HG02588 (cell line): ENCODE data around the gene KCTD12.
A peak's percentile ranks its signal among the peaks of the same experiment; 100 is the strongest.
"Not testable (repeated sequence)": the region's sequence is repeated elsewhere in the genome, so short reads cannot be mapped to it uniquely, and the experiment has no call there.

Source experiments
- ATAC-seq: cut with Tn5 transposase; IDR thresholded peaks from one replicate; pipeline ENCODE4 v1.9.1; 2021; ENCODE audit warnings: mild to moderate bottlenecking, moderate library complexity; ENCODE audit not compliant: unreplicated experiment

The KCTD12 gene

GRCh38 chr13:76886292-76887075 is at the start of gene KCTD12:
KCTD12 (minus strand) TSS chr13:76886405; CDS start chr13:76886148, 257 bp downstream.
- ATAC-seq: peak; percentile 72

DNA sequence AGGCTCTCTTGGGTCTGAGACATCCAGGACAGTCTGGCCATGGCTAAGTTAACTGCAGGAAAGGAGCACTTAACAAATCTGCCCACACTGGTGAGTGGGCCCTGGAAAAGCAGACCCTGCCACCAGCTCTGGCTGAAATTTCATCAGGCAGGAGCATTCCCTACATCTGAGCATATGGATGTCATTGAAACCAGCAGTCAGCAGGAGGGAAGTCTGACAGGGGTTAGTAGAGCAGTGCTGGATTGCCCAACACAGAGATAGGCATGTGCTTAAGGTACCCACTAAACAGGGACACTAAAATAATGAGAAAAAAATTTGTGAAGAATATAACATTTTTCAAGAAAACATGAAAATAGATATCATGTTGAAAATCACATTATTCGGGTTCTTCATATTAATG is 48.5 kb upstream of the KCTD12 start:
- ATAC-seq: no peak

- no peak for ATAC-seq
These were observed 45.9 kb upstream of the KCTD12 start for GRCh38 chr13:76932076-76932475.

DNA sequence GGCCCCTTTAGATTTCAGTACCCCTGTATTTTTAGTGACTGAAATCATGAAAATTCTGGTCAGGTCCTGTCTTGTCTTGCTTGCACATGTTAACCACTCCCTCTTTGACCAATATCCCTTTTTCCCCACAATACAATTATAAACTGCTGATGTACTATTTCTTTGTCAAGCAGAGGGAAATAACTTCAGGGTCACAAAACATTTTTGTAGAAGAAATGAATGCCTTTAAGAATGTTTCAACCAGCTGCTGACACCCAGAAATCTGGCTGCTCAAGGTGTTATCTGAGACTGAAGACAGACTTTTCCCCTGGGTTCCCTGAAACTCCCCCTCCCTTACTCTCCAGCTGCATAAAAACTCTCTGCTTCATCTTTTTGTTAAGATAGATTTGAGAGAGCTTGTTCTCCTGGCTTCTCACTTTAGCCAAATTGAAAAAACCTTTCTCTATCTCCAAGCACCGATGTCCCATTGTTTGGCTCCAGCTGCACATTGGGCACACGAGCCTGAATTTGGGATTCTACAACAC is 43.7 kb upstream of the KCTD12 start:
- no peak for ATAC-seq

DNA sequence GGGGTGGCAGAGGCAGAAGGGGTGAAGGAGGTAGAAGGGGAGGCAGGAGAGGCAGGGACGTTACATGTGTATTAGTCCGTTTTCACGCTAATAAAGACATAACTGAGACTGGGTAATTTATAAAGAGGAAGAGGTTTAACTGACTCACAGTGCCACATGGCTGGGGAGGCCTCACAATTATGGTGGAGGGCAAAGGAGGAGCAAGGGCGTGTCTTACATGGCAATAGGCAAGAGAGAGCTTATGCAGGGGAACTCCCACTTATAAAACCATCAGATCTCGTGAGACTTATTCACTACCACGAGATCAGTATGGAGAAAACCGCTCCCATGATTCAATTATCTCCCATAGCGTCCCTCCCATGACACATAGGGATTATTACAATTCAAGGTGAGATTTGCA is 43.1 kb upstream of the KCTD12 start:
- no peak for ATAC-seq

- ATAC-seq: no peak
These were observed 42.3 kb upstream of the KCTD12 start for GRCh38 chr13:76928456-76928855.

DNA sequence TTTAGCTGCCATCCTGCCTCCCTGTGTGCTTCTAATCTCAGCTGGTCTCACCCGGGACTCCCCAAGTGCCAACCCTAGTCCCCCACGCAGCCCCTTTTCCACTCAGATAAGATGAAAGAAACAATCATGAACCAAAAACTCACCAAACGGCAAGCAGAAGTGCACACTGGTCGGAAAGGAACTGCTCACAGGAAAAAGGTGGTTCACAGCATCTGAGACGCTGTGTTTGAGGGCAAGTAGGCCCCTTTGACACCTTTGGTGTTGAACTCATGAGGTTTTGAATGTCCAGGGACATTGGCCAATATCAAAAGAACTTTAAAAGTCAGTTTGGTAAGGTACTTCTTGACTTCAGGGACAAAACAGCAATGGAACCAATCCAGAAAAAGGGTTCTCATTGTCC is 41.8 kb upstream of the KCTD12 start:
- no peak for ATAC-seq

GRCh38 chr13:76925115-76925514 is 38.9 kb upstream of the KCTD12 start:
- no peak for ATAC-seq

GRCh38 chr13:76921516-76921915 is 35.3 kb upstream of the KCTD12 start:
- ATAC-seq: no peak

- not testable (repeated sequence) for ATAC-seq
These were observed 31.7 kb upstream of the KCTD12 start for GRCh38 chr13:76917755-76918481.

GRCh38 chr13:76917095-76917494 is 30.9 kb upstream of the KCTD12 start:
- no peak for ATAC-seq

GRCh38 chr13:76913898-76914297 is 27.7 kb upstream of the KCTD12 start:
- no peak for ATAC-seq

GRCh38 chr13:76912476-76912875 is 26.3 kb upstream of the KCTD12 start:
- ATAC-seq: no peak

DNA sequence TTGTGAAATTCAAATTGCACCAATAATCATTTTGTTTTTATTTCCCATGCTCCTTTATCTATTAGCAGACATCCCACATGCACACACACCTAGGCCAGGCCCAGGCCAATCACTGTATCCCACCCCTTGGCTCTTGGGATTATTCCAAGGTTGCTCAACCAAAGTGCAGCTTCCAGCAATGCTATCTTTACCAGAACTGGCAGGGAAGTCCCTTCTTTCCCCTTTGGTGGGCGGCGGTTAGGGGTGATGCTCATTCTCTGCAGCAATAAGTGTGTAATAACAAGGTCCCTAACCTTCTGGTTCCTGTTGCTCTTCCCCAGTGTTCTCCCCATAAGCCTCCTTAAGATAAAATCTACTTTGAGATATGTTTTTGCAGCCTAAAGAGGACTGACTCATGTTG is 18.3 kb upstream of the KCTD12 start:
- ATAC-seq: no peak

DNA sequence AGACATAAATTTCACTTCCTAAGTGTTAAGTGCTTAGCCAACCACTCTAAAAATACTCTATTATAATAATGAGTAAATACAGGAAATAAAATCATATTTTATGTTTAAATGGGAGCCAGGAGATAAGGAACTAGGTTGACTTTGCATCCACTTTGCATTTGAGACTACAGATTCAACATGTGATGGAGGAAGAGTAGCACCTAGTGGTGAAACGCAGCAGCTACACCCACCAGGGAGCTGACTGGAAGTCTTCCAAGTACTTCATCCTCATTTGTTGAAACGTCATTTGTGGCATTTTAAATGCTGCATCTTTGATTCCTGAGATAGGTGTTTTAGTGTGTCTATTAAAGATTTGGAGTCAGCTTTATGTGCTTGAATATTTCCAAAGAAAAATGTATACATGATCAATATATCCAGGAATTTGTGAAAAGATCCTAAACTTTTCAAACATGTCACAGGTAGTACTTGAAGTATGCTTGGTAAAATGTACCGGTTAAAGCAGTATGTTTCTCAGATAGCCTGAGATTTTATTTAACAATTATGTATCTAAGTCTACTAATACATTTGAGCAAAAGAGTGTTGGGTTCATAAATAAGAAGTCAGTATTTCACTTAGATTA is 17.4 kb upstream of the KCTD12 start:
- ATAC-seq: peak; percentile 96

DNA sequence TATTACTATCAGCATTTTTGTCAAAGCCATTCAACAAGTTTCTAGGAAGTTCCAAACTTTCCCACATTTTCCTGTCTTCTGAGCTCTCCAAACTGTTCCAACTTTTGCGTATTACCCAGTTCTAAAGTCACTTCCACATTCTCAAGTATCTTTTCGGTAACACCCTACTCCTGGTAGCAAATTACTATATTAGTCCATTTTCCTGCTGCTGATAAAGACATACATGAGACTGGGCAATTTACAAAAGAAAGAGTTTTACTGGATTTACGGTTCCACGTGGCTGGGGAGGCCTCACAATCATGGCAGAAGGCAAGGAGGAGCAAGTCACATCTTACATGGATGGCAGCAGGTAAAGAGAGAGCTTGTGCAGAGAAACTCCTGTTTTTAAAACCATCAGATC is 12.9 kb upstream of the KCTD12 start:
- ATAC-seq: not testable (repeated sequence)

DNA sequence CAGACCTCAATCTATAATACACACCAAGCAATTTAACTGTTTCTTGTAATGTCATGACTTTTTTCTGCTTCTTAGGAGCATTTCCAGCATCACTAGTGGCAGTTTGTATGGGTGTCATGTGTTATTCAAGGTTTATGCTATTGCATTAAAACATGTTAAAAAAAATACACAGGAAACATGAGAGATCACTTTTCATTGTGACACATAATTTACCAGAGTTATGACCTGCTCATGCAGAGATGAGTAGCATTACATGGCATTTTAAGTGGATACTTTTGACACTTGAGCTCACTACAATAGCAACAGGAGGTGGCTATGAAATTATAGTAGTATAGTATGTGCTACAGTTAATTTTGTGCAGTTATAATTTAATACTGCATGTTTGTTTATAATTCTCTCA is 11.0 kb upstream of the KCTD12 start:
- ATAC-seq: not testable (repeated sequence)

DNA sequence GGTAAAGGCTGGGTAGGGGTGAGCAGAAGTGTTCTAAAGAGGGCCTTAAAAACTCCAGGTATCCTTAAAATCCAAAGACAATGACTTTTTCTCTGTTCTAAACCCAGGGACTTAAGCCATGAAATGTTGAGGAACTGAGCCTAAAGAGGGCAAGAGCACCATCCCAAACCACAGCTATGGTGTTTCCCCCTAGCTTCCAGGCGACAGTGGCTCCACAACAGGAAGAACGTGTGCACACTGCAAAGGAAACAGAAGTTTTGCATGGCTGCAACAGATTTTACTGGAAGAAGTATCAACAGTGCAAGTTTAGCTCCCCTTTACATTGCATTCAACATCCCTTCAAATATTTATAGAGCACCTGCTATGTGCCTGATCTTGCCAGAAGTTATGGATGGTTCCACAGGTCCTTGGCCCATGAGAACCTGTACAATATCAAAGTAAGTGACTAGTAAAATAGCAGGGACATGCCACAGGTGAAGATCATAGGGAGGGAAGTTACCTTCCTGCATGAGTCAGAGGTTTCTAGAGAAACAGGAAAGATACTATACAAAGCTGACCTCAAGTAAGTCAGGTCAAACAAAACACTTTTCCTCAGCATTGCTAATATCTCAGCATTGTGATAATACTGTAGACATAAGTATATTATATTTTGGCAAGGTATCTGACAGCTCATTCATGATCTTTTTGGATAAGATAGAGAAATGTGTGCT is 8.4 kb upstream of the KCTD12 start:
- peak; percentile 59 for ATAC-seq

GRCh38 chr13:76892488-76892887 is 6.3 kb upstream of the KCTD12 start:
- ATAC-seq: peak; percentile 45

DNA sequence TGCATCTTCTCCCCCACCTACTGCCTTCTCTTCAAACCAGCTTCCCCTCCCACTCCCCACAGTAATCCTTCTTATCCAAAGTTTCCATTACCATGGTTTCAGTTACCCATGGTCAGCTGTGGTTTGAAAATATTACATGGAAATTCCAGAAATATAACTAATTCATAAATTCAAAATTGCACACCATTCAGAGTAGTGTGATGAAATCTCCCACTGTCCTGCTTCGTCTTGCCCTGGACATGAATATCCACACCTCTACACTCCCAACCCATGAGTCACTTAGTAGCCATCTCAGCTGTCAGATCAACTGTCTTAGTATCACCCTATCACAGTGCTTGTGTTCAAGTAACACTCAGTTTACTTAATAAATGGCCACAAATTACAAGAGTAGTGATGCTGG is 3.8 kb upstream of the KCTD12 start:
- no peak for ATAC-seq

DNA sequence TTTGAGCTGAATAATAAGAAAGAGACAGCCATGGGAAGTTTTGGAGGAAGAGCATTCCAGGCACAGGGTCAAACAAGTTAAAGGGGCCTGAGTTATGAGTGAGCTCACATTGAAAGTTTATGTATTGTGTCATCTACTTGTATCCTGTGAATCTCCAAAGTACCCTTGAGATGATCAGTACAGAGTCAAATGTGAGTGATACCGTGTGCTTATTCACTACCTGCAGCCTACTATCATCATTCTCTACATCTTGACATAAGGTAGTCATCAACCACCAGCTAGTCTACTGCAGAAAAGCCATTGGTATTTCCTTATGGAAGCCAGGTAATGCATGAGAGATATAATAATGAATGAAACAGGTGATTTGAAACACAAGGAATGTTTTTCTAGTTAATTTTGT is 3.0 kb upstream of the KCTD12 start:
- ATAC-seq: no peak
